MM.1S (cell line): ENCODE measurements around the gene CSH1.
"Not testable (repeated sequence)": the region's sequence is repeated elsewhere in the genome, so short reads cannot be mapped to it uniquely, and the experiment has no call there.

Source experiments
- DNase-seq: peaks from one replicate; pipeline ENCODE4 v3.0.0-alpha.2; 2015
- H2AFZ ChIP-seq: fragments of 300-600 bp; sonication (generic); 2 replicates; pipeline ENCODE4 v1.6.0; 2016; ENCODE audit warnings: antibody characterized with exemption, low read length
- H3F3A ChIP-seq: fragments of 300-600 bp; sonication (generic); 2 replicates; pipeline ENCODE4 v1.6.1; 2016; ENCODE audit warnings: mild to moderate bottlenecking, antibody characterized with exemption, low read length, moderate library complexity, mixed read lengths; ENCODE audit not compliant: insufficient read depth
- H3K27ac ChIP-seq: fragments of 300-600 bp; sonication (generic); 2 replicates; pipeline ENCODE4 v1.5.1; 2016; ENCODE audit warnings: mild to moderate bottlenecking, low read length
- H3K27me3 ChIP-seq: fragments of 300-600 bp; sonication (generic); replicated peaks from 2 replicates; pipeline ENCODE4 v1.6.0; 2016; ENCODE audit warnings: low read length; ENCODE audit not compliant: insufficient read depth
- H3K36me3 ChIP-seq: fragments of 300-600 bp; sonication (generic); replicated peaks from 2 replicates; pipeline ENCODE4 v1.6.1; 2016; ENCODE audit warnings: mild to moderate bottlenecking, low read length, mixed read lengths; ENCODE audit not compliant: insufficient read depth
- H3K4me1 ChIP-seq: fragments of 300-600 bp; sonication (generic); 2 replicates; pipeline ENCODE4 v1.6.1; 2016; ENCODE audit warnings: low read length, mixed read lengths
- H3K4me2 ChIP-seq: fragments of 300-600 bp; sonication (generic); 2 replicates; pipeline ENCODE4 v1.6.0; 2016; ENCODE audit warnings: low read depth, low read length
- H3K4me3 ChIP-seq: fragments of 300-600 bp; sonication (generic); 2 replicates; pipeline ENCODE4 v1.5.1; 2016; ENCODE audit warnings: low read length, mixed read lengths
- H3K79me2 ChIP-seq: fragments of 300-600 bp; sonication (generic); 2 replicates; pipeline ENCODE4 v1.6.1; 2016; ENCODE audit warnings: mixed run types, low read length, mixed read lengths
- H3K9ac ChIP-seq: fragments of 300-600 bp; sonication (generic); 2 replicates; pipeline ENCODE4 v1.6.1; 2016; ENCODE audit warnings: low read length, mixed read lengths
- H3K9me2 ChIP-seq: fragments of 300-600 bp; sonication (generic); replicated peaks from 2 replicates; pipeline ENCODE4 v1.6.1; 2016; ENCODE audit warnings: mild to moderate bottlenecking, low read length, mixed read lengths; ENCODE audit not compliant: insufficient read depth
- H3K9me3 ChIP-seq: fragments of 300-600 bp; sonication (generic); replicated peaks from 2 replicates; pipeline ENCODE4 v1.6.1; 2016; ENCODE audit warnings: mild to moderate bottlenecking, low read length, mixed read lengths; ENCODE audit not compliant: insufficient read depth
- H4K20me1 ChIP-seq: fragments of 300-600 bp; sonication (generic); 2 replicates; pipeline ENCODE4 v1.6.1; 2016; ENCODE audit warnings: mild to moderate bottlenecking, low read length, moderate library complexity, mixed read lengths; ENCODE audit not compliant: insufficient read depth
- CTCF ChIP-seq: fragments of 300-600 bp; sonication (generic); IDR thresholded peaks from 2 replicates; pipeline ENCODE4 v1.5.1; 2016; ENCODE audit warnings: antibody characterized with exemption, low read length, mixed read lengths
- EZH2 ChIP-seq: fragments of 300-600 bp; sonication (generic); optimal IDR thresholded peaks from 2 replicates; pipeline ENCODE3; 2017; ENCODE audit warnings: low read depth, mild to moderate bottlenecking, antibody characterized with exemption, low read length, mixed read lengths
- EZH2phosphoT487 ChIP-seq: fragments of 300-600 bp; sonication (generic); IDR thresholded peaks from 2 replicates; pipeline ENCODE4 v1.6.1; 2018; ENCODE audit warnings: antibody characterized with exemption, low read length

CSH1 gene

GRCh38 chr17:63889026-63889848 lies 7.1 kb downstream of the CSH1 start:
- H3K79me2 ChIP-seq, H3K9ac ChIP-seq, H3K9me3 ChIP-seq, H2AFZ ChIP-seq, H3K27me3 ChIP-seq, H3F3A ChIP-seq, H3K27ac ChIP-seq, H3K9me2 ChIP-seq, H3K4me1 ChIP-seq, H4K20me1 ChIP-seq, H3K4me3 ChIP-seq, H3K36me3 ChIP-seq: not testable (repeated sequence)
- peak overlapping the region; percentile 39; the same call in 1 of the 2 replicates for H3K4me2 ChIP-seq
- peak; percentile 56 for DNase-seq
- peak; percentile 36 for TF ChIP-seq CTCF

- H3K27me3 ChIP-seq = peaks cover 12% of the 10 kb centered on the region
- not testable (repeated sequence) for H3K9me2 ChIP-seq, H3K4me1 ChIP-seq, DNase-seq, H3K4me3 ChIP-seq, H3K27ac ChIP-seq, H3K9ac ChIP-seq, H3K36me3 ChIP-seq, H2AFZ ChIP-seq, H3F3A ChIP-seq, H3K79me2 ChIP-seq, H4K20me1 ChIP-seq, H3K4me2 ChIP-seq, H3K9me3 ChIP-seq
Observed at GRCh38 chr17:63885119-63885518, 11.3 kb downstream of the CSH1 start.

- H2AFZ ChIP-seq, DNase-seq: not testable (repeated sequence)
Observed at GRCh38 chr17:63882626-63883126, 13.7 kb downstream of the CSH1 start.

GRCh38 chr17:63881935-63882601 lies 14.3 kb downstream of the CSH1 start, which contains the start of gene GH2:
GH2 (minus strand) TSS chr17:63881944; CDS start chr17:63881801, 143 bp downstream.
- no peak within 1 kb of the TSS for H3K4me3 ChIP-seq
- no peaks in the 10 kb centered on the region for H4K20me1 ChIP-seq
- H2AFZ ChIP-seq = no peak within 1 kb of the TSS
- H3K9me2 ChIP-seq = no peaks in the 10 kb centered on the region
- H3K79me2 ChIP-seq = no peaks in the 10 kb centered on the region
- DNase-seq = peak; percentile 53
- H3K9me3 ChIP-seq = no peaks in the 10 kb centered on the region
- H3K27me3 ChIP-seq = peaks cover 20% of the 10 kb centered on the region
- H3K4me2 ChIP-seq = 0 out of 2 replicates have a peak within 1 kb of the TSS, but pooled peaks have one; percentile 5
- H3K9ac ChIP-seq = no peak within 1 kb of the TSS
- TF ChIP-seq EZH2phosphoT487 (no peak), EZH2 (no peak), CTCF (peak; percentile 54)
- H3K4me1 ChIP-seq = no peaks in the 10 kb centered on the region
- no peaks in the 10 kb centered on the region for H3F3A ChIP-seq
- no peaks in the 10 kb centered on the region for H3K36me3 ChIP-seq
- no peak within 1 kb of the TSS for H3K27ac ChIP-seq

More at GRCh38 chr17:63882626-63883126, 13.7 kb downstream of the CSH1 start:
- not testable (repeated sequence) for H3K27ac ChIP-seq, H3K9me2 ChIP-seq, H3K4me1 ChIP-seq, H4K20me1 ChIP-seq, H3K9me3 ChIP-seq, H3F3A ChIP-seq, H3K36me3 ChIP-seq, H3K9ac ChIP-seq, H3K4me2 ChIP-seq, H3K79me2 ChIP-seq, H3K4me3 ChIP-seq
- H3K27me3 ChIP-seq = peaks cover 20% of the 10 kb centered on the region

- H3F3A ChIP-seq, H3K79me2 ChIP-seq, H3K36me3 ChIP-seq, H3K4me1 ChIP-seq, H2AFZ ChIP-seq, H3K4me2 ChIP-seq, H3K27ac ChIP-seq, DNase-seq, H3K4me3 ChIP-seq, H4K20me1 ChIP-seq, H3K9ac ChIP-seq, H3K9me3 ChIP-seq, H3K9me2 ChIP-seq: not testable (repeated sequence)
- peaks cover 20% of the 10 kb centered on the region for H3K27me3 ChIP-seq
Observed at GRCh38 chr17:63881337-63881736, 15.0 kb downstream of the CSH1 start.
